ENCODE results near the gene STX7. TPM values are rescaled to one million over a fixed set of nuclear protein-coding genes. Genes with fewer than 3 reads are reported as not detected.

STX7 gene
- total RNA-seq, 2 experiments from 2014 or later = 13.3 to 20.3 TPM

- ChIA-PET POLR2A (no interaction called here), CTCF (interaction anchor here (1.5 to 2.1 kb wide), 2 partner anchors 10 to 167 kb away, joined by 4 to 8 read pairs; no protein-coding TSS in a partner anchor)
- Mint-ChIP-seq H3K36me3 (ENCODE audit: low read depth) (peaks cover 6% of the 10 kb centered on the region), H3K4me1 (no peaks in the 10 kb centered on the region), H3K27ac (no peak overlapping the region), H3K27me3 (no peaks in the 10 kb centered on the region), H3K4me3 (no peak overlapping the region), H3K9me3 (ENCODE audit: low read depth) (peaks cover 13% of the 10 kb centered on the region)
- ATAC-seq = no peak
- intact Hi-C loops (cut with DNase I, micrococcal nuclease) = no loop called here
- no peak for DNase-seq
Measured at GRCh38 chr6:132446141-132446854, 66.6 kb downstream of the STX7 start.

GRCh38 chr6:132445201-132445951, 67.5 kb downstream of the STX7 start:
- Mint-ChIP-seq H3K27ac (no peak overlapping the region), H3K4me3 (no peak overlapping the region), H3K27me3 (no peaks in the 10 kb centered on the region), H3K4me1 (no peaks in the 10 kb centered on the region), H3K36me3 (ENCODE audit: low read depth) (peaks cover 2% of the 10 kb centered on the region), H3K9me3 (ENCODE audit: low read depth) (peaks cover 18% of the 10 kb centered on the region)
- DNase-seq (no peak), ATAC-seq (no peak)
- CTCF ChIA-PET = interaction anchor here (2.1 kb wide), 1 partner anchor 166 kb away, joined by 8 read pairs; no protein-coding TSS in a partner anchor
- POLR2A ChIA-PET = no interaction called here
- intact Hi-C loops (cut with DNase I, micrococcal nuclease) = no loop called here

GRCh38 chr6:132443206-132443605, 69.7 kb downstream of the STX7 start:
- intact Hi-C loops (cut with DNase I, micrococcal nuclease) = no loop called here
- no peak for ATAC-seq
- ChIA-PET POLR2A (no interaction called here), CTCF (interaction anchor here (1.1 kb wide), 1 partner anchor 171 kb away, joined by 4 read pairs; no protein-coding TSS in a partner anchor)
- H3K4me1 Mint-ChIP-seq = no peaks in the 10 kb centered on the region
- peaks cover 1% of the 10 kb centered on the region for H3K36me3 Mint-ChIP-seq (ENCODE audit: low read depth)
- no peak for DNase-seq
- H3K27ac Mint-ChIP-seq = no peak overlapping the region
- no peaks in the 10 kb centered on the region for H3K27me3 Mint-ChIP-seq
- no peak overlapping the region for H3K4me3 Mint-ChIP-seq
- H3K9me3 Mint-ChIP-seq (ENCODE audit: low read depth) = peaks cover 18% of the 10 kb centered on the region

GRCh38 chr6:132430110-132430509, 82.8 kb downstream of the STX7 start:
- H3K27ac Mint-ChIP-seq = no peak overlapping the region
- CTCF ChIA-PET = no interaction called here
- no peaks in the 10 kb centered on the region for H3K36me3 Mint-ChIP-seq (ENCODE audit: low read depth)
- POLR2A ChIA-PET = no interaction called here
- intact Hi-C loops (cut with DNase I, micrococcal nuclease) = no loop called here
- no peaks in the 10 kb centered on the region for H3K4me1 Mint-ChIP-seq
- DNase-seq = no peak
- no peak for ATAC-seq
- no peak overlapping the region for H3K4me3 Mint-ChIP-seq
- H3K9me3 Mint-ChIP-seq (ENCODE audit: low read depth) = no peaks in the 10 kb centered on the region
- H3K27me3 Mint-ChIP-seq = peaks cover 19% of the 10 kb centered on the region

GRCh38 chr6:132425176-132425575, 87.7 kb downstream of the STX7 start:
- no peak for DNase-seq
- intact Hi-C loops (cut with DNase I, micrococcal nuclease) = no loop called here
- Mint-ChIP-seq H3K4me3 (no peak overlapping the region), H3K9me3 (ENCODE audit: low read depth) (peaks cover 16% of the 10 kb centered on the region), H3K27me3 (peaks cover 25% of the 10 kb centered on the region), H3K4me1 (no peaks in the 10 kb centered on the region), H3K36me3 (ENCODE audit: low read depth) (no peaks in the 10 kb centered on the region), H3K27ac (no peak overlapping the region)
- ChIA-PET CTCF (interaction anchor here (1.5 kb wide), 1 partner anchor 60 kb away, joined by 3 read pairs; no protein-coding TSS in a partner anchor), POLR2A (no interaction called here)
- ATAC-seq = no peak

- Mint-ChIP-seq H3K4me1 (no peaks in the 10 kb centered on the region), H3K27ac (no peak overlapping the region), H3K4me3 (no peak overlapping the region), H3K36me3 (ENCODE audit: low read depth) (no peaks in the 10 kb centered on the region), H3K9me3 (ENCODE audit: low read depth) (peaks cover 16% of the 10 kb centered on the region), H3K27me3 (peaks cover 25% of the 10 kb centered on the region)
- ChIA-PET POLR2A (no interaction called here), CTCF (interaction anchor here (1.5 kb wide), 1 partner anchor 61 kb away, joined by 3 read pairs; no protein-coding TSS in a partner anchor)
- intact Hi-C loops (cut with DNase I, micrococcal nuclease) = no loop called here
- DNase-seq (no peak), ATAC-seq (no peak)
Measured at GRCh38 chr6:132423839-132424238, 89.1 kb downstream of the STX7 start.

- no peak overlapping the region for H3K27ac Mint-ChIP-seq
- intact Hi-C loops (cut with DNase I, micrococcal nuclease) = no loop called here
- H3K9me3 Mint-ChIP-seq (ENCODE audit: low read depth) = peaks cover 14% of the 10 kb centered on the region
- ChIA-PET POLR2A (no interaction called here), CTCF (interaction anchor here (0.6 kb wide), 1 partner anchor 497 kb away, joined by 3 read pairs; no protein-coding TSS in a partner anchor)
- H3K27me3 Mint-ChIP-seq = peaks cover 14% of the 10 kb centered on the region
- H3K4me3 Mint-ChIP-seq = no peak overlapping the region
- no peaks in the 10 kb centered on the region for H3K4me1 Mint-ChIP-seq
- ATAC-seq (no peak), DNase-seq (no peak)
- no peaks in the 10 kb centered on the region for H3K36me3 Mint-ChIP-seq (ENCODE audit: low read depth)
Measured at GRCh38 chr6:132418235-132418965, 94.5 kb downstream of the STX7 start.

- intact Hi-C loops (cut with DNase I, micrococcal nuclease) = no loop called here
- CTCF ChIA-PET = no interaction called here
- Mint-ChIP-seq H3K36me3 (ENCODE audit: low read depth) (no peaks in the 10 kb centered on the region), H3K27me3 (peaks cover 17% of the 10 kb centered on the region), H3K27ac (no peak overlapping the region), H3K4me3 (no peak overlapping the region), H3K4me1 (no peaks in the 10 kb centered on the region), H3K9me3 (ENCODE audit: low read depth) (peaks cover 2% of the 10 kb centered on the region)
- no peak for DNase-seq
- POLR2A ChIA-PET = no interaction called here
- ATAC-seq = no peak
Measured at GRCh38 chr6:132414761-132415160, 98.2 kb downstream of the STX7 start.

GRCh38 chr6:132414322-132414721, 98.6 kb downstream of the STX7 start:
- no peak overlapping the region for H3K27ac Mint-ChIP-seq
- peaks cover 15% of the 10 kb centered on the region for H3K27me3 Mint-ChIP-seq
- ATAC-seq (no peak), DNase-seq (no peak)
- H3K36me3 Mint-ChIP-seq (ENCODE audit: low read depth) = no peaks in the 10 kb centered on the region
- ChIA-PET POLR2A (no interaction called here), CTCF (no interaction called here)
- intact Hi-C loops (cut with DNase I, micrococcal nuclease) = no loop called here
- H3K4me1 Mint-ChIP-seq = no peaks in the 10 kb centered on the region
- no peak overlapping the region for H3K4me3 Mint-ChIP-seq
- H3K9me3 Mint-ChIP-seq (ENCODE audit: low read depth) = peaks cover 2% of the 10 kb centered on the region

- intact Hi-C loops (cut with DNase I, micrococcal nuclease) = no loop called here
- DNase-seq (no peak), ATAC-seq (no peak)
- POLR2A ChIA-PET = no interaction called here
- Mint-ChIP-seq H3K27me3 (peaks cover 20% of the 10 kb centered on the region), H3K36me3 (ENCODE audit: low read depth) (no peaks in the 10 kb centered on the region), H3K4me3 (no peak overlapping the region), H3K9me3 (ENCODE audit: low read depth) (peaks cover 2% of the 10 kb centered on the region), H3K27ac (no peak overlapping the region), H3K4me1 (no peaks in the 10 kb centered on the region)
- CTCF ChIA-PET = interaction anchor here (0.7 kb wide), 1 partner anchor 133 kb away, joined by 3 read pairs; no protein-coding TSS in a partner anchor
Measured at GRCh38 chr6:132413499-132413802, 99.5 kb downstream of the STX7 start.

- ATAC-seq (no peak), DNase-seq (no peak)
- POLR2A ChIA-PET = no interaction called here
- Mint-ChIP-seq H3K4me3 (no peak overlapping the region), H3K36me3 (ENCODE audit: low read depth) (no peaks in the 10 kb centered on the region), H3K4me1 (no peaks in the 10 kb centered on the region), H3K27ac (no peak overlapping the region), H3K9me3 (ENCODE audit: low read depth) (peaks cover 2% of the 10 kb centered on the region), H3K27me3 (peaks cover 25% of the 10 kb centered on the region)
- intact Hi-C loops (cut with DNase I, micrococcal nuclease) = no loop called here
- CTCF ChIA-PET = interaction anchor here (0.7 kb wide), 1 partner anchor 133 kb away, joined by 3 read pairs; no protein-coding TSS in a partner anchor
Measured at GRCh38 chr6:132412656-132413498, 100.0 kb downstream of the STX7 start.
